Activated CD8-positive, alpha-beta memory T cell treated with anti-CD3 and anti-CD28 coated beads for 4 hours (primary cell): Measurements from ENCODE around the gene SLCO2B1.

Source experiments
- DNase-seq, 2 donors: peaks; one replicate each; pipeline ENCODE4 v3.0.0-alpha.2; 2020; ENCODE audit warnings: low read depth in 2 of 2

The SLCO2B1 gene

DNA sequence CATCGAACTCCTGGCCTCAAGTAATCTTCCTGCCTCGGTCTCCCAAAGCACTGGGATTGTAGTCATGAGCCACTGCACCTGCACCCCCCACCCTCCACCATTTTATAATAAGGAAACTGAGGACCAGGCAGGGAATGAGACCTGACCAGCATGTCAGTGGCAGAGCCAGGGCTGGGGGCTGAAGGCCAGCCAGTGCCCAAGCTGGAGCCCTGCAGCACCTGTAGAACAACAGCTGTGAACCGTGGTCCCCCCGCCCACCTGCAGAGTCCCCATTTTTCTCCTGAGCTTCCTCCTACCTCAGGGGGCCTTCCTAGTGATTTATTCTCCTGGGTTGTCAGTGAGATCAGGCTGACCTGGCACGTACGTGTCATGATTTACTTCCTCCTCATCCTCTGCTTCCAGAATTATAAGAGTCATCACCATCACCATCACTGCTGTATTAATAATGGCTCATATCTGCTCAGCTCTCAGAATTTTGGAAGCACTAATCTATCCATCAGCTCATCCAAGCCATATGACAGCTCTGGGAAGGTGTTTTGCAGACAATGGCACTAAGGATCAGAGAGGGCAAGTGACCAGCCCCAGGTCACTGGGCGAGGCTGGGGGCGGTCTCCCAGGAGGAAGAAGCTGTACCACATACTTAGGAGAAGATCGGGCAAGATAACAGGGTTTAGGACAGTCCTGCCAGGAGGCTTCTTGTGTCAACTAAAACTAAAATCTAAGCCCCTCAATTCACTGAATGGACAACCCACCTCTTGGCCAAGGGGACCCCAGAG lies 5.5 kb upstream of the SLCO2B1 start:
- no peak for DNase-seq

DNA sequence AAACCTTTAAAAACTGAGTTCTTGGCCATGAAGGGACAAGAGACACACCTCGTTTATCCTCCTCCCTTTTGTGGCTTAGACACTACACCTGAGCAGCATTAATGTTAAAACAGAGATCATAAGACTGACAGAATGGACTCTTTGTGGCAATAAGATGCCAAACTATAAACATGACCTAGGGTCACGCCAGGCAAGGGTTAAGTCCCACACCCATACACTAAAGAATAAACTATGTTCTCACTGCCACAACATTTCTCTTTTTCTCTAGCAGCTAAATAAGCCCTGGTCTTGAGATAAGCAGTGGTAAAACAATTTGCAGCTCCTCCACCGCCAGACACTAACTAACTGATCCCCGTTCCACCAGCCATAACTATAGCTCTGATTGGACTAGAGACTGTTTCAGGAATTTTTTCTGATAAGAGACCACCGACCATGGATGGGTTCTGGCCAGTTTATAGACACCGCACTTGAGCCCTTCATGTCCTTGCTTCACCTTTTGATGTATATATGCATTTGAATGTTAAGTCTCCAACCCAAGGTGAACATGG lies 4.9 kb upstream of the SLCO2B1 start:
- DNase-seq: no peak

DNA sequence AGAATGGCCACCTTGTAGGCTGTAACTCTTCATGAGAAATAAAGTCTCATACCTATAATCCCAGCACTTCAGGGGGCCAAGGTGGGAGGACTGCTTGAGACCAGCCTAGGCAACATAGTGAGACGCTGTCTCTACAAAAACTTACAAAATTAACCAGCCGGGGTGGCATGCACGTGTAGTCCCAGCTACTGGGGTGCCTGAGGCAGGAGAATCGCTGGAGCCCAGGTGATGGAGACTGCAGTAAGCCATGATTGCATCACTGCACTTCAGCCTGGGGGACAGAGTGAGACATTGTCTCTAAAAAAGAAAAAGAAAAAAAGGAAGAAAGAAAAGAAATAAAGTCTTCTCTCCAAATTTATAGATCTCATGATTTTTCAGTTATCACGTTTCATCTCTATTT lies 4.2 kb upstream of the SLCO2B1 start:
- no peak for DNase-seq

DNA sequence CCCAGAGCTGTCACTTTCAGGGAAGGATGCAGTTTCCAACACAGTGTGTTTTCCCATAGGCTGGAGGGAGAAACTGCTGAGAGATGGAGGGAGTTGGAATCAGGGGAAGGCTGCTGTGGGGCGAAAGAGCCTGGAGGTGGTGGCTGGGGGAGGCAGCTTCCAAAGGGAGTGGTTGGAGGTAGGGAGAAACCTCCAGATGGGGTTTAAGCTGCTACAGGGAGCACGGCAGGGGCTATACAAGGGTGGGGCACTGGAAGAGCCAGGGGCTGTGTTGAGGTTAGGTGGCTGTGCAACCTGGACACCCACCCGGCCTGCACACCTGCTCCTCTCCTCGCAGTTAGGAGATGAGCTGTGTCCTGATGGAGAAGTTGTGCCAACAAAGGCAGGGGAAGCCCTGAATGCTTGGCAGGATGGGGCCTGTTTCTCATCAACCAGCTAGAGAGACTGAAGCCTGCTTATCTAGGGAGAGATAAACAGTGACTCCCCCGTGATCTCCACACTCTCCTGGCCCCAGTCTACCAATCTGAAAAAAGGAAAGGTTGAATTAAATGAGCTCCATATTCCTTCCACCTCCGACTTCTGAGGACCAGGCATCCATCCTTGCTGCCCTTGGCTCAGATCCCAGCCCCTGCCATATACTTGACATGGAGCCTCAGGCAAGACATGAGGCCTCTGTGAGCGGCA lies 3.6 kb upstream of the SLCO2B1 start:
- no peak for DNase-seq

DNA sequence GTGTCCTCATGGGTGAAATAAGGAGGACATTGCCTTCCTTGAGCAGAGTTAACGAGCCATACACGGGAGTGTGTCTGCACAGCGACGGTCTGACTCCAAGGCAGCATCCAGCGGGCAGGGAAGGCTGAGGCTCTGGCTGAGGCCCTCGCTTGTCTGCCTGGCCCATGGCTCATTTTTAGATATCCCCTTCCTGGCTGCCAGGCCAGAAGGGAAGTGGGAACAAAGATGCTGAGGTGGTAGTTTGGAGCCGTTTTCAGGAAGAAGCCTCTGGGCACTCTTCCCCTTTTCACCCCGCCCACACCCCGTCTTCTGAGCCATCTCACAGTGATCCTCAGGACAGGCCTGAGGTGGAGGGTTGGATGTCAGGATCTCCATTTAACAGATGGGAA lies 3.0 kb upstream of the SLCO2B1 start:
- DNase-seq: no peak

DNA sequence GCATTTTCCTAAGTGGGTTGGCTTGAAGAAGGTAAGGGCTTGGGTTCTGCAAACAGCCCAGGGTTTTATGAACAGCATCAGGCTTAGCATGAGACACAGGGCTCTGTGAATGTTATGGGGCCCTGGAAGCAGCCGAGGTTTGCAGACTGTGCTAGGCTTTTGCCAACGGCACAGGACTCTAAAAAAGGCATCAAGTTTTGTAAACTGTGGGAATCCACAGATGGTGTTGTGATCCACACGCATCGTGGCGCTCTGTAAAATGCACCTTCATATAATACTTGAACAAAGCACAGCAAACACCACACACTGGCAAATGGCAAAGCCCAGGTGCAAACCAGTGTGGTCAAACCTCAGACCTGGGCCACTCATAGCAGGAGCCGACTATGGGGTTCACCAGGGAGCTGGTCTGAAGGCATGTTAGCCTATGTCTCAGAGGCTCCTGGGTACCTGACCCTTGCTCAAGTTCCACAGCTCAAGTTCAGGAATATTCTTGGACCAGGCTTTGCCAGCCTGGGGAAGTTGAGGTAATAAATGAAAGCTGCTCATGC lies 2.4 kb upstream of the SLCO2B1 start:
- no peak for DNase-seq

DNA sequence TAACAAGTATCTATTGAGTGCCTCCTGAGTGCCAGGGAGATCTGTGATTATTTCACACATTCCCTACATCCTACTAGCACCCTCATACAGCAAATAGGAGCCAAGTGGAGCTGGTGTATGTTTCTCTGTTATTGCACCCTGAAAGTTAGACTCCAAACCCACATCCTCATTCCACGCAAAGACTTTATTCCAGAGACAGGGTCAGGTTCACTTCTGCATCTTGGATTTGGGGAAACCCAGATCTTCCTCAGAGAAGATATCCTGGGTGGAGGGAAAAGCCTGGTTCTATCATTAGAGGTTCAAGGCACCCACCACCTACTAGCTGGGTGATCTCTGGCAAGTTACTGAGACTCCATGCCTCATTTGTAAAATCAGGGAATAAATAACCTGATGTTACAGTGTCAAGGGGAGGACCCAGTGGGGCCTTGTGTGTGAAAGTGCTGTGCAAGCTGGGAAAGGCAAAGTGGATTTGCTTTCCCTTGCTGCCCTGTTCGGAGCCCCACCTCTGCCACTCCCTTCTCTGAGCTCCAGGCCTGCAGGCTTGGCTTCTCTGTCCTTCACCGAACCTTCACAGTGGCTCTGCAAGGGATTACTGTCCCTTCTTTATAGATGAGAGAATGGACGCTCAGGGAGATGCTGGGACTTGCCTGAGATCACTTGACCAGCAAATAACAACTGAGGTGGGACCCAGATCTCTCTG lies 991 bp upstream of the SLCO2B1 start:
- DNase-seq: no peak

DNA sequence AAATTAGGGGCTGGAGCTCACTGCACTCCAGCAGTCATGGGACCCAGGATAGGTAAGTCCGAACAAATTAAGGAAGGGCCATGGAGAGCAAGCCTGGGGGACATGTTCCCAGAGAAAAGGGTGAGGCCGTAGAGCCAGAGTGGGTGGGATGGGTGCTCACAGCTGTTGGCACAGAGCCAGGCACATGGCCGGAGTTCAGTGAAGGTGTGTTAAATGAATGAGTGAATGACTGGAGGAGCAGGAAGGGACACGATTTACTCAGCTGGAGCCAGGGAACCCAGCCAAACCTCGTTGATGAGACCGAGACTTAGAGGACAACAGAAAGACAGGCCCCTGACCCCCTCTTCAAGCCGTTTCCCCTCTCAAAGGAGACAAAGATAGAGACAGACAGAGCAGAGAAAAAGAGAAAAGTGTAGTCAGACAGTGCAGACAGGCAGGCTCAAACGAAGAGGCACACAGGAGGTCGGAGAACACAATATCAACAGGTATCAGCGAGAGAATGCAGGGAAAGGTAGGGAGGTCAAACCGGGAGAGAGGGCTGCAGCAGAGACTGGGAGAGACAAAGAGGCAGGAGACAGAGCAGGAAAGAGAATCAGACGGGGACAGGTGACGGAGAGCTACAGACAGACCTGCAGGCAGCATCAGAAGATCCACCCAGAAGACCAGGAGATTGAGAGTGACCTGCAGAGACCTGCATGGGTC lies 590 bp downstream of the SLCO2B1 start:
- no peak for DNase-seq

DNA sequence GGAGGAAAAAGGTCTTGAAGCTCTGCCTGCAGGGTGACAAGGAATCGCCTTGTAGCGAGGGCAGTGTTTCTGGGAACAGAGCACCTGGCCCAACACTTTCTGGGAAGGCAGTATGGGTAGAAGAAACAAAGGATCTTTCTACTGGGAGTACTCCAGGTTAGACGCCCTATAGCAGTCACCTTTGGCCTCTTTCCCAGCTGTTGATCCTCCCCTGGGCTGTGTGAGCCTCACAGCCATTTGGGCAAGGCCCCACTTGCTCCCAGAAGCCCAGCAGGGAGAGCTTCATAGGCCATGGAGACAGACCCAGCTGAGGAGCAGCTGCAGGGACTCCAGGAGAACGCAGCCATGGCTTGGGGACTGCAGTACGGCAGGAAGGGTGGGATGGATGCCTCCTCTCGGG lies 1.2 kb downstream of the SLCO2B1 start:
- no peak for DNase-seq

DNA sequence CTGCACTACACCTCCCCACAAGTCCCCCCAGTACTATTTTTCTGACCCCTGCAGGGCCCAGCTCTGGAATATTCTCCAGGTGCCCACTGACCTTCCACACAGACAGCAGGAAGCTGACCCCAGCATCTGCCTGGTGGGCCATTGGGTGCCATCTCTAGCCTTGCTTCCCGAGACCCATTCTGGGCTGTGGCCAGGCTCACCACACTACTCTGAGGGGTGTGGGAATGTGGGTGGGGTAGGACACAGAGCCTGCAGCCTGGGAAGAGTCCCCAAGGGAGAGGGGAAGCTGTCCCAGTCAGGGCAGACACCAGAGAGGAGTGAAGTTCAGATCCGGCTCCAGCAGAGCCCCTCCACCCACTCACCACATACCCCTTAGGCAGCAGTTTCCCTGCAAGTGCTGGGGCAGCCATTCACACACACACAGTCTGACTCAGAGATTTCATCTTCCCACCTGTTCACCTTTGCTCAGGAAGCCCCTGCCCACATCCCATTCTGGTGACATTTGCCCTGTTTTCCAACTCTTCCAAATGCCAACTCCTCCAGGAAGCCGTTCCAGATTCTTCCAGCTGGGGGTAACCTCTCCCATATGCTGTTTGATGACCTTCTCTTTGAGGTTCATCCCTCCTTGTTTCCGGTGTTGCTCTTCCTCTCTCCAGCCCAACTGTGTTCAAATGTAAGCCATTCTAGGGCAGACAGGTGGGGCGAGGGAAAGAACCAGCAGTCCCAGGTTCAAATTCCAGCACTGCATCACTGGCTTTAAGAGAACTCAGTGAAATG lies 1.9 kb downstream of the SLCO2B1 start:
- no peak for DNase-seq

DNA sequence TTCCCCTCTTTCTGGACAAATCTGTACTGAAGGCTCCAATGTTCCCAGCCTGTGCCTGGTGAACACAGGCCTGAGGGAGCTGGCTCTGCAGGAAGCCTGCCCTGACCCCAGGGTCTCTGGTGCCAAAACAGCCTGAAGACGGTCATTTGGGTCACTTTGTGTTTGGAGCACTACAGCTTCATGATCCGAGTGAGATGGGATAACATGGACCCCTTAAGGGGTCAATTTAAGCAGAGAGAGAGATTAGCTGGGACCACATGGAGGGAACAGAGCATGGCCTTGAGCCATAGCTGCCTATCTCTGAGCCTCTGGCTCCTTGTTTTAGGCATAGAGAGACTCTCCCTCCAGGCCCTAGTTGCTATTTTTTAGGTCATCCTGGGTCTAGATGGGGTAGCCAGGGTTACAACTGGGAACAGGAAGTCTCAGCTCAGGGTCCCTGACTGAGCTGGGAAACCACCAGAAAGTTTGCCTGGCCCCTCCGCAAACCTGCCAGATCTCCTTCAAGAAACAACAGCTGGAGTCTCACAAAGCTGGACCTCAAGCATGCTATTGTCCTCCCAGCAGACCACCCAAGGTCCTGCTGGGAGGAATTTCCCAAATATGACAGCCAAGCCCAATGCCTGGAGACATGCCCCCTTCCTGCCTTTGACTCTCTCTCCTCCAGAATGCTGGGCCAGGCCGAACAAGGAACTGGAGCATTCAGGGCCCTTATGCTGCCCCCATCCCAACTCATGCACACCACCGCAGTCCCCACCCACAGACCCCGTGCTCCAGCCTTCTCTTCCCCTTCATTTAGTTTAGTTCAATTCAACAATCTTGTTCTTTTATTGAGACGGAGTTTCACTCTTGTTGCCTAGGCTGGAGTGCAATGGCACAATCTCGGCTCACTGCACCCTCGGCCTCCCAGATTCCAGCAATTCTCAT lies 4.0 kb downstream of the SLCO2B1 start:
- DNase-seq: no peak

DNA sequence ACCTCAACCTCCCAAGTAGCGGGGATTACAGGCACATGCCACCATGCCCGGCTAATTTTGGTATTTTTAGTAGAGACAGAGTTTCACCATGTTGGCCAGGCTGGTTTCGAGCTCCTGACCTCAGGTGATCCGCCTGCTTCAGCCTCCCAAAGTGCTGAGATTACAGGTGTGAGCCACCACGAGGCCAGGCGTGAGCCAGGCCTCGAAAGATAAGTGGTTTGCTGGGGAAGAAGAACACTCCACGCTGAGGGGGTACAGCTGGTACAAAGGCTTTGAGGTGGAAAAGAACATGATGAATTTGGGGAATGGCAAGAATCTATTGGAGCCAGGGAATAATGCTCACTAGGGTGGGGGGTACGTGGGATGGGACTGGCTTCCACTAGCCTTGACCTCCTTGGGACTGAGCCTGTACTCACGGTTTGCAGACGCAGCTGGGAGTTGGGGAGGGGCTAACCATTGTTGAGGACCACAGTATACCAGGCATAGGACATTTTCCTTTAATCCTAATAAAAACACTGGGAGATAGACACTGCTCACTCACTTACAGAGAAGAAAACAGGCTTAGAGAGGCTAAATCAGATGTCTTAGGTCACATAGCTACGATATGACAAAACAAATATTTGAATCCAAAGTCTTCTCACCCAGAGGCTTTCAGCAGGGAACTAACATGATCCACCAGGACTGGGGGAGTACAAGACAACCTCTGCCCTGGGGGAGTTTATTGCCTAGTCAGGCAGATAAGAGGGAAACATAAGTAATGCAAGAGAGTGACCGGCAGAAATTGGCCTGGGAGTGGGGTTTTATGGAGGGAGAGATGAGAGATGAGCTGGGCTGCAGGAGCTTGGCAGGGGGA lies 4.9 kb downstream of the SLCO2B1 start:
- no peak for DNase-seq

DNA sequence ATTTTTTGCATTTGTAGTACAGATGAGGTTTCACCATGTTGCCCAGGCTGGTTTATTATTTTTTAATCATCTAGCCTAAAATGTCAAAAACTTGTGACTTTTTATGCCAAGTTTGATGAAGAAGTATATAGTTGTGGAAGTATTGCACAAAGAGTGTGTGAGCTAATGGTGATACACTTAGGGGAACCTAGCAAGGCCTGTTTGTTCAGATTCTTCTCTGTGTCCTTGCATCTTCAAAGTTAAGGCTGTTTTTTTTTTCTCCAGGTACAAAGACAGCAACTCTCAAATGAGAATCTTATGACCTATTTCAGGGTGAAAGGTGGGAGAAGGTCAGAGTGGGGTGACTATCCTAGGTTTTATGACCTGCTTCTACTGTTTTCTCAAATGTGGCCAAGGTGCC lies 7.3 kb downstream of the SLCO2B1 start:
- no peak for DNase-seq

DNA sequence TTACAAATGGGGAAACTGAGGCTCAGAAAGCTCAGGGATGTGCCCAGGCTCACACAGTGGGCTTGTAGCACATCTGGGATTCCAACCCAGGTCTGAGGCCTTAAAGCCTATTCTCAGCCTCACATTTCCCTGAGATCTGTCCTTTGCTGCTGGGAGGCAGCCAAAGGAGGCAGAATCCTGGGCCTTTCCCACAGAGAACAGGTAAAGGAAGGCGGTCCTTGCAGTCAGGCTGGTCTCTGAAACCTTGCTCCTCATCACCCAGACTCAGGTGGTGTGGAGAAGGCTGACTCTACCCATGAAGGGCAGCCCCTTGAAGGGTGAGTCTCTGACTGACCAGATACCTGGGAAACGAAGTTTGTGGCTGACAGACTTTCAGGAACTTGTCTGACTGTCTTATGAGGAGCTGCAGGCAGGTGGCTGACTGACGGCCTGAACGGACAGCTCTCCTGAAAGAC lies 7.8 kb downstream of the SLCO2B1 start:
- DNase-seq: no peak

DNA sequence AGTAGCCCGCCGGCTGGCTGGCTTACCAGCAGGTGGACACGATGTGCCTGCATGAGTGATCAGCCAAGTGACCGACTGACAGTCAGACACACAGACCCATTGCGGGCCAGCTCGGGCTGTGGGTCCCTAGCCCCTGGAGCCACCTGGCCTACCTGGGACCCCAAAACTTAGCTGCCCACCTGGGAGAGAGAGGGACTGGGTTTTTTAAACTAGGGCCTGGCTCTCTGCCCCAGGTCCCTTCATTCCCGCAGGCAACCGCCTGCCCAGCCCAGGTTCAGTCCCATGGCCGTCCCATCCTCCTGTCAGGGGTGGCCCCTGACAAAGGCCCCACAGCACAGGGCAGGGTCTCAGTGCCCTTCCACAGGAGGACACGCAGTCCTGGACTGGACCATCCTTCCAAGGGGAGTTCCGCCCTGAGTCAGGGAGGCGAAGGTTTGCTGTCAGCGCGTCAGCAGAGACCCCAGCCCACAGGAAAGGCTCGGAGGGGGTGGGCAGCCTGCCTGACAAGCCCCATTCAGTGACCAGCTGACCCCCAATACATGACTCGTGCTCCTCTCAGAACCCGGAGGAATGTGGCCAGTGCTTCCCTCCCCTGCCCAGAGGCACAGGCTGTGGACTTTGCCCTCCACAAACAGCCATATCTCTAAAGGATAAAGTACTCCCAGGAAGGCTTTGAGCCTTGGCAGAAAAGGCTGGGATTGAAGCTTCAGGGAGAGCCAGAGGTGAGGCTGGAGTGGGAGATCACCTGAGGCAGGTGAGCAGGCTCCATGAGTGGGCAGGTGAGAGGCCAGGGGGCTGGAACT lies 8.4 kb downstream of the SLCO2B1 start:
- DNase-seq: no peak

DNA sequence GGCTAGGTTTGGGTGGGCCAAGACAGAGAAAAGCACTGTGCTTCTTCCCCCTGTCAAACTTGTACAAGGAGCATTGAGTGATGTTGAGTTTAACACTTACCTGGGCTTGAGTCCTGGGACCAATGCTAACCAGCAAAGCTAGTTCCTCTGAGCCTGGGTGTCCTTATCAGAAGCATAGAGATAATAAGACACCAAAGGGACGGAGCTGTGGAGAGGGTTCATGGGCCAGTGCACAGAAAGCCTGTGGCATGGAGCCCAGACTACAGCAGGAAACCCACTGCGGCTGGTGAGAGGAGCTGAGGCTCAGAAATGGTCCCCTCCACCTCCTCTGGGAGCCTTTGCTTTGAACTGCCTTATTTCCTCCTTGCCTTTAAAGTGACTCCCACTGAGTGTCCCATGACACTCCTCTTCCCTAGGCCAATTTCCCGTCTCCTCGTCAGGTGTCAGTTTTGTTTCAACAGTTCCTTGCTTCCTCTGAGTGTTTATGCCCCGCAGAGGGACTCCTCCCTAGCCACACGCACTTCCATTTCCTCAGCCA lies 9.4 kb downstream of the SLCO2B1 start:
- DNase-seq: no peak

DNA sequence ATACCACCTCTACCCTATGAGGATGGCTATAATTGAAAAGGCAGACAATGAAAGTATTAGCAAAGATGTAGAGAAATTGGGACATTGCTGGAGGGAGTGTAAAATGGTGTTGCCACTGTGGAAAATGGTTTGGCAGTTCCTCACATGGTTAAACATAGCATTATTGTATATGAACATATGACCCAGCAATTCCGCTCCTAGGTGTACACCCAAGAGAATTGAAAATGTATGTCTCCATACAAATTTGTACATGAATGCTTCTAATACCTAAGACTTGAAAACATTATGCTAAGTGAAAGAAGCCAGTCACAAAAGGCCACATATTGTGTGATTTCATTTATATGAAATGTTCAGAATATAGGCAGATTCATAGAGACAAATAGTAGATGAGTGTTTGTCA lies 10.0 kb downstream of the SLCO2B1 start:
- DNase-seq: no peak
